Mesothelial cell of epicardium (in vitro differentiated cells): ENCODE results near the gene SLC29A4. TPM values are rescaled to one million over a fixed set of nuclear protein-coding genes. Genes with fewer than 3 reads are reported as not detected.

Experiments used
- DNase-seq, 2 experiments: peaks; one replicate each; pipeline ENCODE4 v3.0.0; 2021; ENCODE audit warnings: low spot score in 2 of 2; ENCODE audit not compliant: unreplicated experiment in 2 of 2
- H3K27ac Mint-ChIP-seq: 2 replicates; pipeline ENCODE4 v1.8.0; 2021; ENCODE audit warnings: mixed read lengths
- H3K27me3 Mint-ChIP-seq: 2 replicates; pipeline ENCODE4 v1.8.0; 2021; ENCODE audit warnings: low read depth, mixed read lengths
- H3K36me3 Mint-ChIP-seq: 2 replicates; pipeline ENCODE4 v1.8.0; 2021; ENCODE audit warnings: mixed read lengths
- H3K4me1 Mint-ChIP-seq: 2 replicates; pipeline ENCODE4 v1.8.0; 2021; ENCODE audit warnings: mixed read lengths
- H3K4me3 Mint-ChIP-seq: 2 replicates; pipeline ENCODE4 v1.8.0; 2021; ENCODE audit warnings: mild to moderate bottlenecking, moderate library complexity, mixed read lengths
- H3K9me3 Mint-ChIP-seq: 2 replicates; pipeline ENCODE4 v1.8.0; 2021; ENCODE audit warnings: mixed read lengths
- total RNA-seq: library from RNA; stranded (reverse); gene quantifications from 3 replicates; pipeline ENCODE4 v1.2.1, GENCODE V29; 2021
- TF ChIP-seq, protein P1 (sequence below): fragments of 200-600 bp; sonication (generic); IDR thresholded peaks from one replicate; pipeline ENCODE4 v1.5.0; 2021; ENCODE audit warnings: antibody characterized with exemption; ENCODE audit not compliant: unreplicated experiment

The SLC29A4 gene
- total RNA-seq, 1 donor from 2014 or later: 37.9 TPM

- no peaks in the 10 kb centered on the region for H3K27me3 Mint-ChIP-seq
- no peak overlapping the region for H3K4me3 Mint-ChIP-seq
- peak overlapping the region; percentile 30 for H3K27ac Mint-ChIP-seq
- DNase-seq: no peak
- TF ChIP-seq, protein P1, sequence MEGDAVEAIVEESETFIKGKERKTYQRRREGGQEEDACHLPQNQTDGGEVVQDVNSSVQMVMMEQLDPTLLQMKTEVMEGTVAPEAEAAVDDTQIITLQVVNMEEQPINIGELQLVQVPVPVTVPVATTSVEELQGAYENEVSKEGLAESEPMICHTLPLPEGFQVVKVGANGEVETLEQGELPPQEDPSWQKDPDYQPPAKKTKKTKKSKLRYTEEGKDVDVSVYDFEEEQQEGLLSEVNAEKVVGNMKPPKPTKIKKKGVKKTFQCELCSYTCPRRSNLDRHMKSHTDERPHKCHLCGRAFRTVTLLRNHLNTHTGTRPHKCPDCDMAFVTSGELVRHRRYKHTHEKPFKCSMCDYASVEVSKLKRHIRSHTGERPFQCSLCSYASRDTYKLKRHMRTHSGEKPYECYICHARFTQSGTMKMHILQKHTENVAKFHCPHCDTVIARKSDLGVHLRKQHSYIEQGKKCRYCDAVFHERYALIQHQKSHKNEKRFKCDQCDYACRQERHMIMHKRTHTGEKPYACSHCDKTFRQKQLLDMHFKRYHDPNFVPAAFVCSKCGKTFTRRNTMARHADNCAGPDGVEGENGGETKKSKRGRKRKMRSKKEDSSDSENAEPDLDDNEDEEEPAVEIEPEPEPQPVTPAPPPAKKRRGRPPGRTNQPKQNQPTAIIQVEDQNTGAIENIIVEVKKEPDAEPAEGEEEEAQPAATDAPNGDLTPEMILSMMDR: no peak
- peaks cover 12% of the 10 kb centered on the region for H3K4me1 Mint-ChIP-seq
- H3K9me3 Mint-ChIP-seq: no peaks in the 10 kb centered on the region
- H3K36me3 Mint-ChIP-seq: peaks cover 43% of the 10 kb centered on the region
These were observed 68.9 kb downstream of the SLC29A4 start for GRCh38 chr7:5351507-5352265.

DNA sequence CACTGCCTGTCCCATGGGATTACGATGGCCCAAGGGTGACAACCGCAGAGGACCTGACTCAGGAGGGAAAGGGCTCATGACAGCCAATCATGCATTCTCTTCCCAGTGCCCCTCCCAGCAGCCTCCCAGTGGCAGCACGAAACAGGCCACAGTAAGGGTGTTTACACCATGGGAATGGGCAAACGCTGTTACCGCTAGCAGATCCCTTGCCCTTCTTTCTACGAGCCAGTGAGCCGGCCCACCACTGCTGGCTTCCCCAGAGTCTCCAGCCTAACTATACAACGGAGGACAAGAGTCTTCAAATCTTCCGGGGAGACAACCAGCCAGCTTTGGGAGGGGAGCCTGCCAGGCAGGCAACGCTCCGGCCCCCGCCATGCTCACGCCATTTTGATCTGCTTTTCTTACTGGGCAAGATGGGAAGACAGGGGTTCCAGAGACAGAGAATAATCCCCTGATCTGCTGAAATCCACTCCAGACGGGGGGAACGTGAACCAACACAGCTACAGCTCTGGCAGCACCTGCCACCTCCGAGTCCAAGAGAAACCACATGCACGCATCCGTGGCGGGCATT is 69.8 kb downstream of the SLC29A4 start:
- Mint-ChIP-seq H3K9me3 (no peaks in the 10 kb centered on the region), H3K4me3 (no peak overlapping the region), H3K27me3 (no peaks in the 10 kb centered on the region), H3K36me3 (peaks cover 46% of the 10 kb centered on the region), H3K4me1 (peaks cover 12% of the 10 kb centered on the region), H3K27ac (no peak overlapping the region)
- no peak for DNase-seq
- TF ChIP-seq, protein P1: no peak

- H3K4me3 Mint-ChIP-seq: no peak overlapping the region
- DNase-seq: peak in 1 of 2 experiments; percentile 51
- H3K27me3 Mint-ChIP-seq: no peaks in the 10 kb centered on the region
- H3K36me3 Mint-ChIP-seq: peaks cover 56% of the 10 kb centered on the region
- peak overlapping the region; percentile 63 for H3K27ac Mint-ChIP-seq
- H3K9me3 Mint-ChIP-seq: no peaks in the 10 kb centered on the region
- TF ChIP-seq, protein P1: no peak
- H3K4me1 Mint-ChIP-seq: peaks cover 19% of the 10 kb centered on the region
These were observed 71.9 kb downstream of the SLC29A4 start for GRCh38 chr7:5354460-5355232.

Other genes starting within 250 kb of the SLC29A4 start
- 18.9 to 19.9 TPM (median 19.0 TPM) in 3 replicates for gene RBAK, start 237.1 kb upstream of the SLC29A4 start, total RNA-seq
- 85.6 to 89.7 TPM (median 86.1 TPM) in 3 replicates for gene WIPI2, start 92.7 kb upstream of the SLC29A4 start, total RNA-seq
- gene TNRC18, start 140.9 kb downstream of the SLC29A4 start, total RNA-seq: 151 to 171 TPM (median 166 TPM) in 3 replicates
- gene FBXL18, start 230.9 kb downstream of the SLC29A4 start, total RNA-seq: 13.3 to 14.8 TPM (median 13.9 TPM) in 3 replicates
- 3,506 to 3,552 TPM (median 3,513 TPM) in 3 replicates for gene ACTB, start 247.7 kb downstream of the SLC29A4 start, total RNA-seq